SKM-1 treated with dmso at 0.1 percent for 144 hours (cell line): Measurements from ENCODE around the gene TBC1D24.

ENCODE experiments used
- DNase-seq: peaks from one replicate; lab custom pipeline; 2025; ENCODE audit not compliant: unreplicated experiment; lab: John Stamatoyannopoulos, UW

The TBC1D24 gene

DNA sequence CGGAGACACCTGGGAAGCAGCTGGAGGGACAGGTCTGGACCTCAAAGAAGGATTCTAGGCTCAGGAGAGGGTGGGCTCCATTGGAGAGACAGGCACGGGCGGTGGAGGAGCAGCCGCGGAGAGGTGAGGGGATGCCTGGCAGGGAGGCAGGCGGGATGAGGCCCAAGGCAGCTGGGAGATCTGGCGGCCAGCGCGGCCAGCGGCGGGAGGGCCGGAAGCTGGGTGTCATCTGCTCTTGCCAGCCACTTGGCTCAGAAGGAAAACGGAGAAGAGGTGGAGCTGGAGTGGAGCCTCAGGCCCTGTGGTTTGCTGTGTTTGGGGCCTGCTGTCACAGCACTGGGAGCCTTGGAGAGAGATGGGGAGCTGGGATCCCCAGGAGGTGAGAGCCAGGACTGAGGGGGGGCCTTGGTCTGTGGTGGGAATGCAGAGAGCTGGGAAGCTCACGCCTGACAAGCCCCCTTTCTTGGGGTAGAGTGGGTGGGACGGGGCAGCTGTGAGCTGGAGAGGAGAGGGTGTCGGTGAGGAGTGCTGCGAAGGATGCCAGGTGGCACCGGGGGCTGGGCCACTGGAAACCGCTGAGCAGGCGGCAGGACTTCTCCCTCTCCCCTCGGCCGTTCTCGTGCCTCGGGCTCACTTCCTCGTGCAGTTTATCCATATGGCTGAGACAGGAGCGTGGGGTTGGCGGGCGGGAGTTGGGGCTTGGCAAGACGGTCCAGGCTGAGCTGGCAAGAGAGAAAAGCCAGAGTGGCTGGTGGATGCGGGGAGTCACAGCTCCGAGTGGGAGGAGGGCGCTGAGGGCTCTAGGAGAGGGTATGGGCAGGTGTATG is 8.0 kb downstream of the TBC1D24 start:
- no peak for DNase-seq

- no peak for DNase-seq
These were observed 9.3 kb downstream of the TBC1D24 start for GRCh38 chr16:2483939-2484897.

- no peak for DNase-seq
These were observed 10.1 kb downstream of the TBC1D24 start for GRCh38 chr16:2484898-2485508.

GRCh38 chr16:2485811-2486507 is 11.0 kb downstream of the TBC1D24 start:
- DNase-seq, result no peak

- no peak for DNase-seq
These were observed 12.0 kb downstream of the TBC1D24 start for GRCh38 chr16:2486645-2487516.

DNA sequence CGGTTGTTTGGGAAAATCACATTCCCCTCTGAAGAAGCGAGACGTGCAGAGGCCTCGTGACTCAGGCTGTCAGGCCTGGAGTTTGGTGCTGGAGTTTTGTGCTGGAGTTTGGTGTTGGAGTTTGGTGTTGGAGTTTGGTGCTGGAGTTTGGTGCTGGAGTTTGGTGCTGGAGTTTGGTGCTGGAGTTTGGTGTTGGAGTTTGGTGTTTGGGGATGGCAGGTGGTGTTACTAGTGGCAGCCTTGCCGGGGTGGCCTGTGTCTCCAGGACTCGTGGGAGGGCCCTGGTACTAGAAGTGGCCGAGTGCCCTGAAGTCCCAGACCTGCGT is 12.6 kb downstream of the TBC1D24 start:
- no peak for DNase-seq

DNA sequence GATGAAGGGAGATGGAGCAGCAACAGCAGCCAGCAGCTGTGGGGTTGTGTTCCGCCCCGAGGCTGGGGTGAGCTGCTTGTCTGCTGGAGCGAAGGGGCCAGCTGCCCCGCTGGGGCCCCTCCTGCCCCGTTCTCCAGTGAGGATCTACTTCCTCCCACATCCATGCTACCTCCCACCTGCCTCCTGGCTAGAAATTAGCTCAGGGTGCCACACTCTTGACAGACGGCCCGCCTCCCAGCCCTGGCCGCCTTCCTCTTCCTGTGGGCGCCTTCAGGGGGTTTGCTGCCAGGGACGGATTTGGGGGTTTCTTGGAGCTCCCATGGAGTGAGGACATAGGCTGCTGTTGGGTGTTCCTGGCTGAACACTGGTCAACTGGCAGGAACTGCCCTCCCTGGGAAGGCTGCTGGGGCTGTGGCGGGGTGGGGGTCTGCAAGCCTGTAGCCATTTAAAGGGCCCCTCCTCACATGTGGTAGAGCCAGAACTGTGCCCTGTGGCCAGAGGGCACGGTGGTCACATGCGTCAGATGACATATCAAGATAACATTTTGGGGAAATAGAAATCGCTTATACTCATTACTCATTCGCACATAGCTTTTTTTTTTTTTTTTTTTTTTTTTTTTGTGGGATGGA is 13.1 kb downstream of the TBC1D24 start:
- no peak for DNase-seq

- DNase-seq, result no peak
These were observed 14.7 kb downstream of the TBC1D24 start for GRCh38 chr16:2489581-2489980.

GRCh38 chr16:2490190-2491105 is 15.5 kb downstream of the TBC1D24 start:
- DNase-seq, result no peak

GRCh38 chr16:2492292-2492691 is 17.4 kb downstream of the TBC1D24 start:
- DNase-seq, result no peak

- no peak for DNase-seq
These were observed 18.7 kb downstream of the TBC1D24 start for GRCh38 chr16:2493605-2494004.

- no peak for DNase-seq
These were observed 19.7 kb downstream of the TBC1D24 start for GRCh38 chr16:2494616-2495015.

DNA sequence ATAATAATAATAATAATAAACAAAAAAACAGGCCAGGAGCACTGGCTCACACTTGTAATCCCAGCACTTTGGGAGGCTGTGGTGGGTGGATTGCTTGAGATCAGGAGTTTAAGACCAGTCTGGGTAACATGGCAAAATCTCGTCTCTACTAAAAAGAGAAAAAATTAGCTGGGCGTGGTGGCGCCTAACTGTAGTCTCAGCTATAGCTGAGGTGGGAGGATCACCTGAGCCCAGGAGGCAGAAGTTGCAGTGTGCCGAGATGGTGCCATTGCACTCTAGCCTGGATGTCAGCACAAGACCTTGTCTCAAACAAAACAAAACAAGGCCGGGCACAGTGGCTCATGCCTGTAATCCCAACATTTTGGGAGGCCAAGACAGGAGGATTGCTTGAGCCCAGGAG is 20.1 kb downstream of the TBC1D24 start:
- no peak for DNase-seq

GRCh38 chr16:2496223-2497115 is 21.5 kb downstream of the TBC1D24 start:
- no peak for DNase-seq

- DNase-seq, result no peak
These were observed 22.2 kb downstream of the TBC1D24 start for GRCh38 chr16:2497116-2497630.

DNA sequence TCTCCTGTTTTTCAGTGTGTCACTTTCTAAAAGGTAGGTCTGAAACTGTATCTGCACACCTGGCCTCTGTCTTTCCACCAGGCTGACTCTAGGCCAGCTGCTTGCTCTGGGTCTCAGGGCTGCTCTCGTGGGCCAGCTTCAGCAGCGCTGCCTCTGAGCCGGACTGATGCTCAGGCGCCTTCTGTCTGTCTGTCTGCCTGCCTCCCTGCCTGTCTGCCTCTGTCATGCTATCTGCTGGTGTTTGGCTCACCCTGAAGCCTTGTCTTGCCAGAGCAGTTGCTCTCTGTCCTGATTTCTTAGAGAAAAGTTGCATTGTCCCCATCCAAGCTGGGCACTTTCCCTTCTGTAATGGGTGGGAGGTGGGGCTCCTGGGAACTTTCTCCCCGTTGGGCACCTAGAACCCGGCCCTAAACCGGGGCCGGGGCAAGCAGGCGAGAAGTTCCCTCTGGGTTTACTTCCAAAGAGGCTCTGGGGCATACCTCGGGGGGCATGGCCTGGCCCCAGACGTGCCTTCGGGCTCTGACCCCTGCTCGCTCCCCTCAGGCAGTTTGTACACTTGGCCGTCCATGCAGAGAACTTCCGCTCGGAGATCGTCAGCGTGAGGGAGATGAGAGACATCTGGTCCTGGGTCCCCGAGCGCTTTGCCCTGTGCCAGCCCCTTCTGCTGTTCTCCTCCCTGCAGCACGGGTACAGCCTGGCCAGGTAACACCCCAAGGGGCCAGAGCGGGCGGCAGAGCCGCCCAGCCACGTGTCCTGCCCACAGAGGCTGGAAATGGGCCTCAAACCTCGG is 23.0 kb downstream of the TBC1D24 start:
- DNase-seq, result no peak
